Brain microvascular endothelial cell (primary cell): ENCODE measurements around the gene ALPK3.

ENCODE experiments used
- DNase-seq: peaks from one replicate; pipeline ENCODE4 v3.0.0-alpha.2; 2020
- H3K27ac ChIP-seq: fragments of 250-450 bp; sonication (Bioruptor Pico); 2 replicates; pipeline ENCODE4 v1.5.1; 2020; ENCODE audit warnings: mild to moderate bottlenecking, moderate library complexity
- H3K27me3 ChIP-seq: fragments of 250-450 bp; sonication (Bioruptor Pico); replicated peaks from 2 replicates; pipeline ENCODE4 v1.5.1; 2020; ENCODE audit warnings: mild to moderate bottlenecking
- H3K36me3 ChIP-seq: fragments of 250-450 bp; sonication (Bioruptor Pico); replicated peaks from 2 replicates; pipeline ENCODE4 v1.5.1; 2020; ENCODE audit warnings: mild to moderate bottlenecking
- H3K4me3 ChIP-seq: 2 replicates; pipeline ENCODE4 v1.5.1; 2011; ENCODE audit warnings: low read depth, mild to moderate bottlenecking, control low read depth, low read length, moderate library complexity
- in situ Hi-C: cut with HindIII; loops from 2 replicates; pipeline ENCODE4 v1.10.0; 2017; ENCODE audit warnings: low sequenced_read_pairs, low pct_ligation_motif_present
- TF ChIP-seq, protein P1 (sequence below): IDR thresholded peaks from 2 replicates; pipeline ENCODE4 v1.5.1; 2011; ENCODE audit warnings: low read depth, mild to moderate bottlenecking, moderate library complexity, low read length, control low read depth, inconsistent platforms; ENCODE audit errors: missing control alignments

The ALPK3 gene

DNA sequence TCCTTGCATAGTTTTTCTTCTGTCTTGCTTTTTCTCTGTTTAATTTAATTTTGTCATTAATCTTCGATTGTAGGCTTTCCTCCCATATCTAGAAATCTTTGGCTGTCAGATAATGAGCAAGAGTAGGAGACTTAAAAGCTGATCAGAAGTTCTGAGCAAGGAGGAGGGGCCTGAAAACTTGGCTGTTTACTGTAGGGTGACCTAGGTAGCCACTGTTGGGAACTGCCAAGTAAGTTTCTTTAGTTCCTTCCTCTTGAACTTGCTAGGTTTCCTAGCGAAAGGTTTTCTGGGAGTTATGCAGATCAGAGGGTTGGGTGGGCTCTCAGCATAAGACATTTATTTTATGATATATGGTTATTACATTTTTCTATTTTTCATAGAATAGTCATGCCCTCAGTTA, 14.5 kb downstream of the ALPK3 start:
- TF ChIP-seq, protein P1, sequence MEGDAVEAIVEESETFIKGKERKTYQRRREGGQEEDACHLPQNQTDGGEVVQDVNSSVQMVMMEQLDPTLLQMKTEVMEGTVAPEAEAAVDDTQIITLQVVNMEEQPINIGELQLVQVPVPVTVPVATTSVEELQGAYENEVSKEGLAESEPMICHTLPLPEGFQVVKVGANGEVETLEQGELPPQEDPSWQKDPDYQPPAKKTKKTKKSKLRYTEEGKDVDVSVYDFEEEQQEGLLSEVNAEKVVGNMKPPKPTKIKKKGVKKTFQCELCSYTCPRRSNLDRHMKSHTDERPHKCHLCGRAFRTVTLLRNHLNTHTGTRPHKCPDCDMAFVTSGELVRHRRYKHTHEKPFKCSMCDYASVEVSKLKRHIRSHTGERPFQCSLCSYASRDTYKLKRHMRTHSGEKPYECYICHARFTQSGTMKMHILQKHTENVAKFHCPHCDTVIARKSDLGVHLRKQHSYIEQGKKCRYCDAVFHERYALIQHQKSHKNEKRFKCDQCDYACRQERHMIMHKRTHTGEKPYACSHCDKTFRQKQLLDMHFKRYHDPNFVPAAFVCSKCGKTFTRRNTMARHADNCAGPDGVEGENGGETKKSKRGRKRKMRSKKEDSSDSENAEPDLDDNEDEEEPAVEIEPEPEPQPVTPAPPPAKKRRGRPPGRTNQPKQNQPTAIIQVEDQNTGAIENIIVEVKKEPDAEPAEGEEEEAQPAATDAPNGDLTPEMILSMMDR: no peak
- Histone ChIP-seq H3K36me3 (no peaks in the 10 kb centered on the region), H3K4me3 (no peak overlapping the region), H3K27ac (no peak overlapping the region), H3K27me3 (no peaks in the 10 kb centered on the region)
- no peak for DNase-seq
- in situ Hi-C loops: no loop called here

DNA sequence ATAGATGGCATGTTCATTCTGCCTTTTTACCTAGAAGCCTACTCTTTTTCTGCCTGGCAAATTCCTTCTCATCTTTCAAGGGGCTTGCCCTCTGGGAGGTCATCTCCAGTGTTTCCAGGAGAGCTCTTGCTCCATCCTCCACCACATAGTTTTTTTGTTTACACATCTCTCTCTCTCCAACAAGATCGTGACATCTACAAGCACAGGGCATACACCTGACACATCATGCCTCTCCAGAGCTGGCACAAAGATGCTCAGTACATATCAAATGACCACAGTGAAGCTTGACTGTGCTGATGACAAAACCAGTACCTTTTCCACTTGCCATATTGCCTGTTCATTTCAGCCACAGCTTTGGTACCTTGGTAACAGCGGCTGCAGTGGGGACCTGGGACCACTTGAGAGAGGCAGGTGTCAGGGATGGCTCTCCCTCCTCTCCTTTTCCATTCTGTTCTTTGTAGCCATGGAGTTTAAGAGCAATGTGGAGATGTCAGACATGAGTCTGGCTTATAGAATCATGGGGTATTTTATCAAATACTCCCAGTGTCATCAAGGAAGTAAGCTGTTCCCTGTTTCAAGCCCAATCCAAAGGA, 15.4 kb downstream of the ALPK3 start:
- TF ChIP-seq, protein P1: no peak
- H3K36me3 ChIP-seq: no peaks in the 10 kb centered on the region
- no peak overlapping the region for H3K4me3 ChIP-seq
- H3K27ac ChIP-seq: no peak overlapping the region
- H3K27me3 ChIP-seq: no peaks in the 10 kb centered on the region
- in situ Hi-C loops: no loop called here
- DNase-seq: no peak

DNA sequence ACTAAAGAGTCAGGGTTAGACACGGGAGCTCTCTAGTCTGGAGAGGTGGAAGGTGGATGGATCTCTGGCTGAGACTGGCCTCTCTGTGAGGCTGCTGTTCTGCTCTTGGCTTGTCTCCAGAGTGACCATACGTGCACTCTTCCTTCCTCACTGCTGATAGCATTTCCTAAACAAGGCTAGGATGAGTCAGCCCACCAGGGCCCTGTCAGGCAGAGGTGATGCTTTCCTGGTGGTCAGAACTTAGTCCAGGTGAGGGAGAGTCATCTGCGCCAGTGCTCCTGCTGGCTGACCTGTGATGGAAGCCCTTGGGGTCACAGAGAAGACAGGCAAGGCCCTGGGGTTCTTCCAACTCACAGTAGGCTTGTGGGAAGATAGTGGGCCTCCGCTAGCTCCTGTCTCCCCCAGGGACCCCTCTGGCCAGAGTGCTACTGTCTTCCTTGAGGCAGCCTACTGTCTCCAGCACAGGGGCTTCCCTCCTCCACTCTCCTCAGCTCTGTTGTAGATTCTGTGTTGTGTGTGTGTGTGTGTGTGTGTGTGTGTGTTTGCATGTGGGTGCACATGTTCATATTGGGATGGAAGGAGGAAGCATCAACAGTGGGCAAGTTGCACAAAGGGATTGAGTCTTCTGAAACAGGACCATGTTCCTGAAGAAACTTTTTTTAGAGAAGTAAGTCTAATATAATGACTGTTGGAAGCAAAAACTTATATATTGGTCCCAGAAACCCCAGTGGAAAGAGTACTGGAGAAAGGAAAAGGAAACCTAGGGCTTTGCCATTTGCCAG, 16.5 kb downstream of the ALPK3 start:
- H3K27me3 ChIP-seq: no peaks in the 10 kb centered on the region
- TF ChIP-seq, protein P1: no peak
- no peaks in the 10 kb centered on the region for H3K36me3 ChIP-seq
- DNase-seq: peak; percentile 47
- in situ Hi-C loops: no loop called here
- no peak overlapping the region for H3K4me3 ChIP-seq
- no peak overlapping the region for H3K27ac ChIP-seq

DNA sequence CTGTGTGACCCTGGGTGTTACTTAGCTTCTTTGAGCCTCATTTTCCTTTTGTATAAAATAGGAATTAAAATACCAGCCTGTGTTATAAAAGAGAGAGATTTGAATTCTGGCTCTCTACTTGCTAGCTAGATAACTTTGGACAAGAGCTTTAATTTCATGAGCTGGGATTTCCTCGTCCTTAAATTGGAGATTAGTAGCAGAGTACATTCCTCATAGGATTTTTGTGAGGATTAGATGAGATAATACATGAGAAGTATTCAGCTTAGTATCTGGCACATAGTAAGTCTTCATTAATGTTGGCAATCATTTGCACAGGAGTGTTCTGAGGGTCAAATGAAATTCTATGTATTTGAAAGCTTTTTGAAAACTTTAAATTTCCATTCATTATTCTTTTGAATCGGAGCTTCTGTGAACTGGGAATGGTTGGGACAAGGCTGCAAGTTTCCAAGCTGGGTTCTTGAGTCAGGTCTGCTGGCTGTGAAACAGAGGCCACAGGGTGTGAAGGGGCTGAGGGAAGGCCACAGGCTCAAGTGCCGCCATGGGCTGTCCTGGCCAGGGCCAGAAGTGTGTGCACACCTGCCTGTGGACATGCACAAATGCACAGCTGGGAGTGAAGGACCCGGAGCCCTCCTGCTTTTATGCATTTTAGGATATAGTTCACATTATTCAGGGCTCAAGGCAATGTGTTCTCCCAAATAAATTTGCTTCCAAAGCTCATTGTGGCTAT, 17.2 kb downstream of the ALPK3 start:
- Histone ChIP-seq H3K27me3 (no peaks in the 10 kb centered on the region), H3K36me3 (no peaks in the 10 kb centered on the region), H3K4me3 (no peak overlapping the region), H3K27ac (no peak overlapping the region)
- in situ Hi-C loops: no loop called here
- TF ChIP-seq, protein P1: no peak
- no peak for DNase-seq

DNA sequence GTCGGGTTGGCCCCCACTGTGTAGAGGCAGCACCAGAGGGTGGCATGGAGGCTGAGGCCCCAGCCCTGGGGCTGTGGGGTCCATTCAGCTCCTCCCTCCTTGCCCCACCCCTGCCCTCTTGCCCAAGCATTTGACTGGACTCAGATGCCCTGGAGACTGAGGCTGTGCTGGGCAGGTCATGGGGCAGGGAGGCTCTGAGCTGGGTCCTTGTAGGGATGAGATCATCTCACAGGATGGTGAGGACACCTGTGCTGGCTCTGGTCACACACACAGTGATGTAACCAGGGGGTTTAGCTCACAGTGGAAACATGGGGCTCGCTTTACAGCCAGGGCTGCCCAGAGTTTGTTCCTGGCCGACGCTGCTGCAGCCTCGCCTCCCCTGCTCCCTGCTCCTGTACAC, 17.8 kb downstream of the ALPK3 start:
- in situ Hi-C loops: no loop called here
- H3K36me3 ChIP-seq: no peaks in the 10 kb centered on the region
- TF ChIP-seq, protein P1: no peak
- H3K27ac ChIP-seq: no peak overlapping the region
- DNase-seq: no peak
- no peak overlapping the region for H3K4me3 ChIP-seq
- H3K27me3 ChIP-seq: no peaks in the 10 kb centered on the region
